ENCODE data around the gene GLOD4. TPM values are rescaled to one million over a fixed set of nuclear protein-coding genes. Genes with fewer than 3 reads are reported as not detected.

Gene GLOD4
- polyA plus RNA-seq, 3 donors = 117 to 124 (median 122) TPM

DNA sequence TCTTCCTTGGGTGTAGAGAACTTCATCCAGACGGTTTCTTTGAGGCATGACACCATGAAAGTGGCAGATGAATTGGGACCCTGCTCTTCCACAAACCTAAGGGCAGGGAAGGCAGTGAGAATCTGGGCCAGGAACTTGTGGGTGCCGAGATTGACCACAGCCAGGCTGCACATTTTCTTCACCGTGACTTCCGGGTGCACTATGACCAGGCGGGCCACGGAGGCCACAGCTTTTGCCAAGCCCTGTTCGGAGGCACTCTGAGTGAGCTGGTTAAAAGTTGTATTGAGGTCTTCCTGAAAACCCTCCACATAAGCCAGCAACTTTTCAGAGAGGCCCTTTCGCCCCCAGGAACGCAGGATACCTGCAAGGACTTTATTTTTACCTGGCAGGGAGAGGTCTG is 35.9 kb downstream of the GLOD4 start:
- no peak for DNase-seq

DNA sequence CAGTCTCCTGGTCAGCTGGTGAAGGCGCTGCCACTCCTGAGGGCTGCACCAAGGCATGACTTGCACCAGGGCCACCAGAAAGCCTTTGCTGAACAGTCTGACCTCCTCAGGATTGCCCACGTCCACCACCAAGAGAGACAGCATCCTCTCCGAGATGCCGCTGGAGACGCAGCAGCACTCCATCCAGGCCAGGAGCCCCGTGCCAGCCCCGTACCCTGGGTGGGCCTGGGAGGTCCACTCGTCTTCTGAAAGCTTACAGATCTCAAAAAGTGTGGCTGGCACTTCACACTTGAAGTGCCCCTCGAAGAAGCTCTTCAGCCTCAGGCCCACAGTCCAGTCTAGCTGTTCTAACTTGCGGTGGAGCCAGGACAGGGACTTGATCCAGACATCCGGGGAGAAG is 36.7 kb downstream of the GLOD4 start:
- DNase-seq = no peak

DNA sequence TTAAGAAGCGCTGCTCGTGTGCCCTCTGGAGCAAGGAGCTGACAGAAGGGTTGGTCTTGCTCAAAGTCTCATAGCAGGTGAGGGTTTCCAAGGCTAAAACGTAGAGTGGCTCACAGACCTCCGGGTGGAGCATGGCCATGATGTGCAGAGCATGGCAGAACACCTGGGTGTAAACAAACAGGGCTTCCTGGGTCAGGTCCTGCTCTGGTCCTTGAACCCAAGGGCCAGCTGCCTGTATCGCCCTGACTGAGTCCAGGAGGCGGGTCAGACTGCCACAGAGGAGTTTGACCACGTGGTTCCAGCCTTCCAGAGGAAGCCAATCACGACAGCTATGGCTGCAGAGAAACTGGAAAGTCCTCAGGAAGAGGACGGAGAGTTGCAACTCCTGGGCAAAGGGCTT is 37.1 kb downstream of the GLOD4 start:
- no peak for DNase-seq

DNA sequence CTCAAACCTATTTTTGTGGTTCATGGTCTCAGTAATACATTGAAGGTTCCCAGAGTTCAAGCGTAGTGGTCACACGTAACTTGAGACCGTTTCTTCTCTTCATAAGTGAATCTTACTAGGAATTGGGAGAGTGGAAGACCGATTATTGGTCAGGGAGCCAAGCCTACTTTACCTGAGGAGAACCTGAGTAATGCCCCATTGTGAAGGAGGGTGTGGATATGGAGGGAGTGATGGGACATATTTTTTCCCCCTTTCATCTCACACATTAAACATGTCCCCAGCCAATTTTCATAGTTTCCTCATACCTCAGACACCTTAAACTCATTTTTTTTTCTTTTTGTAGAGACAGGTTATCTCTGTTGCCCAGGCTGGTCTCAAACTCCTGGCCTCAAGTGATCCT is 38.9 kb downstream of the GLOD4 start:
- no peak for DNase-seq

DNA sequence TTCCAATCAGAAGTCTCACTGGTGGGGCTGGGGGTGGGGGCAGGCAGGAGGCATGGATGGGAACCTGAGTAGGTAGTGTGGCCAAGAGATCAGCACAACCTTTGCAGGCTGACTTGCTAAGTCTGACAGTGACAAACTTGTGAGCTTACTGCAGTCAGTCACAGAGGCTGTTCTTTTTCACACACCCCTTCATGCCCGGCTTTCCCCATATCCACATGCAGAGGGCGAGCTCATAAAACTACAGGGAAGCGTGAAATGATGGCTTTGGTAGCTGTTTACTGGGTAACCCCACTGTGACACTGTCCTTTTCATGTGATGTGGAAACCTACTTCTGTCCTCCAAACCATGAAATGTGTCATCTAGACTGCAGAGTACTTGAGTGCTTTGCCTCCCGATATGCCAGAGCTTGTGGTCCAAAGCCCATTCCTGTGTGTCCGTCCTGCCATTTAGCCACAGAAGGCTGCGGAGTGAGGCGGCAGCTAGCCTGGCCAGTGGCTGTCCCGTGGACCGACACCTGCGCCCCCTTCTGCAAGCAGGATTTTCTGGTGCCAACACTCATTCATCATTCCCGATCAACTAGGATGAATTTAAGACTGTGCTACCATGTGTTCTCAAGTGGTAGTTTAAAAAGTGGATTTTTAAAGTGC is 39.8 kb downstream of the GLOD4 start:
- no peak for DNase-seq

DNA sequence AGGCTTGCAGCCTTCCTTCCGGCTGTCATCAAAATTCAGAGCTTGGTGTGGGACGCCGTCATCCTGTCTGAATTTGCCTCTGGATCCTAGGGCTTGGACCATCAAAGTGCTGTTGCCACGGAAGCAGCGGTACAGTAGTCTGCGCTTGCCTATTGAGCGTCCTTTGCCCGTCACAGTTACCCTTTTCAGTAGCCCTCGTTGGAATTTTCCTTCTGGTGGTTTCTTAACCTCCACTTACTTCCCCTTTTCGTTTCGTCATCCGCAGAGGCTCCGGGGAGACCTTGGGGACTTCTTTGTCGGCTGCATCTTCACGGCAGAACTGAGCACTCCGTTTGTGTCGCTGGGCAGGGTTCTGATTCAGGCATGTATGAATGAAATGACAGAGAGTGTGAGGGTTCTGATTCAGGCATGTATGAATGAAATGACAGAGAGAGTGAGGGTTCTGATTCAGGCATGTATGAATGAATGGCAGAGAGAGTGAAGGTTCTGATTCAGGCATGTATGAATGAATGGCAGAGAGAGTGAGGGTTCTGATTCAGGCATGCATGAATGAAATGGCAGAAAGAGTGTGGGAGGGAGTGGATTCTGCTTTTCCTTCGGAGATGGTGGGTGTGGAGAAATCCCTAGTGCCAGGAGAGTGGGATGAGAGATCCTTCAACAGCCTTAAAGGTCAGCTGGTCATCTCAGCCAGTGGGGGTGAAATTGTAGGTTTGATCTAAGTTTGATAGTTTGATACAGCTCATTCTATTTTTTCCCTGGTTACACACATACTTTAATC is 41.7 kb downstream of the GLOD4 start:
- DNase-seq = no peak

DNA sequence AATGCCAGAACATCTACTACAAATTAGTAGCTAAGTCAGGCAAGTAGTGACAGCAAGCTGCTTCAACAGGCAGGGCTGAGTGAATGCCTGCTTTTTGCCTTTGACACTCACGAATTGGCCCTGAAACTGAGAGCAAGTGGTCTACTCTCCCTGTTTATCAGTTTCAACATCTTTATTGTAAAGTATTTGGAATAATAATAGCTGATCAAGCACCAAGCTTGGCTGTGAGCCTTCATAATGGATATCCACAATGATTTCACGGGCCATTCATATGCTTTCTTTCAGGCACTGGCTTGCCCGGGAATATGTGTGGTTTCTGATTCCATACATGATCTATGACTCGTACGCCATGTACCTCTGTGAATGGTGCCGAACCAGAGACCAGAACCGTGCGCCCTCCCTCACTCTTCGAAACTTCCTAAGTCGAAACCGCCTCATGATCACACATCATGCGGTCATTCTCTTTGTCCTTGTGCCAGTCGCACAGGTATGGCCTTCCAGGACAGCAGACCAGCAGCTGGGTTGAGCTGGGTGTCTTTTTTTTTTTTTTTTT is 44.4 kb downstream of the GLOD4 start:
- DNase-seq = no peak

DNA sequence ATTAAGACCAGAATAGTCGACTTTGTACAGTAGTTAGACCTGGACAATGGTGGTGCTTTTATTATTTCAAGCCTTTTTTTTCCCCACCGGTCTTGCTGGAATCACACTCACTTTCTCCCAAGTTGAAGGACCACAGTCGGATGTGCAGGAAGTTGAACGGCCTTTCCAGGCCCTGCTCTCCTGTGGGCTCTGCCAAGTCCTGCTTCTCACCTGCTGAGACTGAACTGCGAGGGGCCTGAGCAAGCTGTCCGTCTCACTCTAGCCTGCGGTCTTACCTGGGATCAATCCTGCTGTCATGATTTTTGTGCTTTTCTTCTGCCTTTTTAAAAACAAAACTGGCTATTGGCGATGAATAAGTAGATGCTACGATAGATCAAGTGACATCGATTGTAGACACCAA is 48.3 kb downstream of the GLOD4 start:
- no peak for DNase-seq

DNA sequence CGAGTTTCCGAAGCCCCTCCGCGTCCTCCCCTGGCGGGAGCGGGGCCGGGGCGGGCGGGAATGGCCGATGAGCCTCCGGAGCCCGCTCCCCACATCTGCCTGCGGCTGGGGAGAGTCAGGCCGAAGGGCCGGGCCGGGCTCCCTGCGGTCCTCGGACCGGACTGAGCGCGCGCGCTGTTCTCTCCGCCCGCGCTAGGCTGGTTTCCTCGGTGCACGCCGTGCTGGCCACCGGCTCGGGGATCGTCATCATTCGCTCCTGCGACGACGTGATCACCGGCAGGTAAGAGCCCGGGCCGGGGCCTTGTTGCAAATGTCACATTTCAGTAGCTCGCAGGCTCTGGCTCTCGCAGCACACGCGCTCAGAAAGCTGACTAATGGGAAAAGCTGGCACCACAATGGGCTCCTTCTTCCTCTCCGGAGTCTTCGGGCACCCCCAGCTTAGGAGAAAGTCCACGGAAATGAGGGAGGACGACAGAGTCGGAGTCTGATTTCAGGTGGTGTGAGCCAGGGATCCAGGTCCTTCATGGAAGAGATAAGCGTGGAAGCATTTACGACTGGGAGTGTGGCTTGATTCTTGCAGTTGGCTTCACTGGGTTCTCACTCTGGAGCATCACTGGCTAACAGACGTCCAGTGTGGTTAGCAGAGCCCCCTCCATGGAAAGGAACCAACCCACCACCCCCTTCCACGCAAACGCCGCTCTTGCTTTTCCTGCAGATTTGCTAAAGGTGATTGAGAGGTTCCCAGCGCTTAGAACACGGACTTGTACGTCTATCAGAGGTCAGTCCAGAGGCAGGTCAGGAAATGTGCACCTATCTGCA is 49.0 kb downstream of the GLOD4 start:
- DNase-seq = peak; percentile 34

DNA sequence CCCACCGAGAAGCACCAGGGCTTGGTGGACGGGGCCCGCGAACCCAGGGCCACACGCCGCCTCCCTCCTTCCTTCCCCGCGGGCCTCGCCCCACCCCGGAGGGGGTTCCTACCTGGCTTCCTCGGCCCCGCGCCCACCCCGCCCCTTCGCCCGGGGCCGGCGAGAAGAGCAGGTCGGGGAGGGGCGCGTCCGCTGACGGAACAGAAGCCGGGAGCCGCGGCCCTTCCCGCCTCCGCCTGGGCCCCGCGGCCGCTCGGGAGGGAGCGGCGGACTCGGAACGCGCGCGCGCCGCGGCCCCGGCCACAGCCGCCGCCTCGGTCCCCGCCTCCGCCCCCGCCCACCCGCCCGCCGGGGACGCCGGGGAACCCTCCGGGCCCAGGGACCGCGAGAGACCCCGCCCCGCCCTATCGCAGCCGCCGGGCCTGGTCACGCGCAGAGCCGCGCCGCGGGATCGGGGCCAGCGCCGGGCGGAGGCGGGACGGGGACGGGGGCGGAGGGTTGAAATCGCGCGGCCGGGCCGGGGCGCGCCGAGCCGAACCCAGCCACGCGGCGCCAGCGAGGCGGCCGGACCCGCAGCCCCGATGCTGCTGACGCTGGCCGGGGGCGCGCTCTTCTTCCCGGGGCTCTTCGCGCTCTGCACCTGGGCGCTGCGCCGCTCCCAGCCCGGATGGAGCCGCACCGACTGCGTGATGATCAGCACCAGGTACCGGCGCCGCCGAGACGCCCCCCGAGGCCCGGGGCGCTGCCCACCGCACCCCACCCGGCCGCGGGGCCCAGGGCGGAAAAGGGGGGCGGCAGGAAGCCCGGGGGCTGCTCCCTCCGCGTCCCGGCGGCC is 49.8 kb downstream of the GLOD4 start, which contains the start of gene TLCD3A:
TLCD3A (plus strand) TSS at position 530 of the 835 bp plus-strand sequence; CDS start at position 582, 52 bp downstream.
- DNase-seq = peak; percentile 50

DNA sequence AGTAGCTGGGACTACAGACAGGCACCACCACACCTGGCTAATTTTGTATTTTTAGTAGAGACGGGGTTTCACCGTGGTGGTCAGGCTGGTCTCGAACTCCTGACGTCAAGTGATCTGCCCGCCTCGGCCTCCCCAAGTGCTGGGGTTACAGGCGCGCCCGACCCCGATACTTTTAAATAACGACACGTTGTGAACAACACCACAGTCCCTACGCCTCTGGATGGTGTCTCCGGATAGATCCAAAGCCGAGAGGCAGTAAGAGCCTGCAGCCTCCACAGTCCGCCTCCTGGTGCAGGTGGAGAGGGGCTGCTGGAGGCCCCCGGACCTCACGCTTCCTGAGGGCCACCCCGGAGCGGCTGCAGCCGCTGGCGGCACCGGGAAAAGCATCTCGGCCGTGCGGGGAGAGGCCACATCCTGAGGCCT is 50.4 kb downstream of the GLOD4 start:
- DNase-seq = no peak

DNA sequence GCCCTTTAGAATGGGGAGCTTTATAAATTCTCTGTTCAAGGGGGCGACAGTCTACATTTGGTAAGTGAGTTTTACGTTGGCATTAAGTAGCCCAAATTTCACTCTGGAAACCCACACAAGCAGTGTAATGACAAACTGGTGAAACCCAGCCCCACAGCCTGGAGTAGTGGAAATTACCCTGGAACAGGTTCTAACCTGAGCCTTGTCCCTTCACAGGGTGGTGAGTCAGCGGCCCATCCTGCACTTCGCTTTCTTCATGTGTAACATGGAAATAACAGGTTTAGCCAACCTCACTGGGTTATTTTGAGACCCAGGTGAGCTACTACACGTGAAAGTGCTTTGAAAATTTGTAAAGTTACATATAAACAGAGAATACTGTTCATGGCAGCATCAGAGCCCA is 53.2 kb downstream of the GLOD4 start:
- no peak for DNase-seq

DNA sequence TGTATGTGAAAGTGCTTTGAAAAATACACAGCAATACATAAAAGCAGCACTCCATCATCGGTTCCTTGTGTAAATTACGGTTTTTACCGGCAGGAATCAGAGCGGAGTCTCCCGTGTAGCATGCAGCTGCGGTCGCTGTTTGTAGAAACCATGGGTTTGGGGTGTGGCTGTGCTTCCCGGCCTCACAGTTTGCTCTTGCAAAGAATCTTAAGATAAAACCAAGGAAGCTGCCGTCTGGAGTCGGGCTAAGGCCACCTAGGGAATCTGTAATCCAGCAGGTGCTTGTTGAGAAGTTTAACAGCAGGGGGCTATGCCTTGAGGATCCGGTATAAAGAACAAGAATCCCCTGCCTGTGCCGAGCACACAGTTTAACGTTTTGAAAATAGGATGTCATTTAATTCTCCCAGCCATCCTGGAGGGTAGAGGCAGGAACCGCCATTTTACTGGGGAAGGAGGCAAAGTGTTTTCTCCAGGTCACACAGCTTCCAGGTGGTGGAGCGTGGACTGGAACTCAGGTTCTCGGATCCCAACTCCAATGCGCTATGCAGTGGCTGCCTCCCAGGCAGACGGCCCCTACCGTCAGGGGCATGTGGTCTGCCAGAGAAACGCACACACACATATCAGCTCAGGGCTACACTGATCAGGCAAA is 55.7 kb downstream of the GLOD4 start:
- no peak for DNase-seq

DNA sequence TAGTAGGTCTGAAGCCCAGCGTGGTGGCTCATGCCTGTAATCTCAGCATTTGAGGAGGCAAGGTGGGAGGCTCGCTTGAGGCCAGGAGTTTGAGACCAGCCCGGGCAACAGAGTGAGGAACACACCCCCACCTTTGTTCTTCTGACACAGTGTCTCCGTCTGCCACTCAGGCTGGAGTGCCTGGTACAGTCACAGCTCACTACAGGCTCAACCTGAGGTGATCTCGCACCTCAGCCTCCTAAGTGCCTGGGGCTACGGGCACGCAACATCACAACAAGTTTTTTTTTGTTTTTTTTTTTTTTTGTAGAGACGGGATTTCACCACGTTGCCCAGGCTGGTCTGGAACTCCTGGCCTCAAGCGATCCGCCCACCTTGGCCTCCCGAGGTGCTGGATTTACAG is 56.3 kb downstream of the GLOD4 start:
- DNase-seq = no peak

DNA sequence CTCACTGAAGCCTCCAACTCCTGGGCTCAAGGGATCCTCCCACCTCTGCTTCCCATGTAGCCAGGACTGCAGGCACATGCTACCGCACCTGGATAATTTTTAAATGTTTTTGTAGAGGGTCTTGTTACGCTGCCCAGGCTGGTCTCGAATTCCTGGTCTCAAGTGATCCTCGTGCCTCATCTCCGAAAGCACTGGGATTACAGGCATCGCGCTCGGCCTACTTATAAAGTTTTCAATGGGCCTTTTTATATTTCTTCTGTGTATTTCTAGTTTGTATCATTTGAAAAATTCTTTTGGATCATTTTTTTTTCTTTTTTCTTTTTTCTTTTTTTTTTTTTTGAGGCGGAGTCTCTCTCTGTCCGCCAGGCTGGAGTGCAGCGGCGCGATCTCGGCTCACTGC is 57.0 kb downstream of the GLOD4 start:
- DNase-seq = no peak

DNA sequence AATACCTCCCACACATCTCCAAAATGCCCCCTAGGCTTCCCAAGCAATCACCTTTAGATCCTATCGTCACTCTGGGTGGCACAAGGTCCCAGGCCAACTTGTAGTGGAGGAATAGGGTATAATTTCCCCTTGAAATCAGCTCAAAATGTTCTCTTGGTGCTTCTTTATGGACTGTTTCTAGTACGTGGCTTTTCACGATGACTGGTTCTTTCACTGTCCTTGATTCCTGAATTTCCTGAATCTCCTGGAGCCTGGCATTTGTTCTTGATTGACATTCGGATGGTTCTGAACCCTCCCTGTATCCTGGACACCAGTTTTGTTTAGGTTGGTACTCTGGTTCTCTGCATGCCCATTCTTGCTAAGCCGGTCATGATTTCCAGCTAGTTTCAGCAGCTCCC is 60.5 kb downstream of the GLOD4 start:
- DNase-seq = no peak

DNA sequence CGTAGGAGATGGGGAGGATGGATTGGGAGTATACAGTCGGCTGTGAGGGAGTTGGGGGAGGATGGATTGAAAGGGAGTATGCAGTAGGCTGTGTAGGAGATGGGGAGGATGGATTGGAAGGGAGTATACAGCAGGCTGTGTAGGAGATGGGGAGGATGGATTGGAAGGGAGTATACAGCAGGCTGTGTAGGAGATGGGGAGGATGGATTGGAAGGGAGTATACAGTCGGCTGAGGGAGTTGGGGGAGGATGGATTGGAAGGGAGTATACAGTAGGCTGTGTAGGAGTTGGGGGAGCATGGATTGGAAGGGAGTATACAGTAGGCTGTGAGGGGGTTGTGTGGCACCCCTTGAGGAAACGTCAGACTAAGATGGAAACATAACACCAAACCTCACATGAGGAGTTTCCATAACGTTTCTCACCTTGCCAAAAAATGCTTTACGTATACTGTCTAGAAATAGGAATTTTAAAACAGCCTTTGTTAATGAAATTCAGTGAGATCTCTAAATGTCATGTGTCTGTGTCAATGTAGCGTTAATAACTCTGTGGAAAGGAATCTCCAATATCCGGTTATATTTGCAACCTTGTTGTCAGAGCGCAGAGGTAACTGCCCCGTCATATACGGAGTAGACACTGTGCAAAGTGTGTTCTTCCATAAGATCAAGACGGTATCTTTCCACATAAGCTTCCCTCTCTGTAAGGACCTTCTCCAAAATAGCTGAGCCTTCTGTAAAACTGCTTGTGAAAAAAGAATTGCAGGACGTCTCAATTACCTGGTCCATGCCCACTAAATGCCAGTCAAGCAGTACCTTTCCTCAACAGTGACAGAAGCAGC is 61.2 kb downstream of the GLOD4 start:
- no peak for DNase-seq

DNA sequence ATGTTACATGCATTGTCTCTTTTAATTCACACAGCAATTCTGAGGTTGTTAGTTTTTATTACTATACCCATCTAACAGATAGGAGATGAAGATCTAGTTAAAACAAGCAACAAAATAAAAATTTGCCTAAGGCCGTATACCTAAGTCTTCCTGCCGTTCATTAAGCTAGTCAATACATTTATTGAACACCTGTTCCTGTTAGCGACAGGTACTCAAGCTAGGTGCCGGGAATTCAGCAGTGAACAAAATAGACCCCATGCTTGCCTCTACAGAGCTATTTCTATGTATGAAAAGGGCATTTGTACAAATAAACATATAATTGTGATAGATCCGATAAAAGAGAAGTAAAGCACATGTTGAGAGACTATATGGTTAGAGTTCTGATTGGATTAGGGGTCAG is 64.0 kb downstream of the GLOD4 start:
- no peak for DNase-seq

All from renal pelvis (tissue), 4 donors.